ENCODE data around the gene PTPN2.
A peak's percentile ranks its signal among the peaks of the same experiment; 100 is the strongest.

Gene PTPN2

DNA sequence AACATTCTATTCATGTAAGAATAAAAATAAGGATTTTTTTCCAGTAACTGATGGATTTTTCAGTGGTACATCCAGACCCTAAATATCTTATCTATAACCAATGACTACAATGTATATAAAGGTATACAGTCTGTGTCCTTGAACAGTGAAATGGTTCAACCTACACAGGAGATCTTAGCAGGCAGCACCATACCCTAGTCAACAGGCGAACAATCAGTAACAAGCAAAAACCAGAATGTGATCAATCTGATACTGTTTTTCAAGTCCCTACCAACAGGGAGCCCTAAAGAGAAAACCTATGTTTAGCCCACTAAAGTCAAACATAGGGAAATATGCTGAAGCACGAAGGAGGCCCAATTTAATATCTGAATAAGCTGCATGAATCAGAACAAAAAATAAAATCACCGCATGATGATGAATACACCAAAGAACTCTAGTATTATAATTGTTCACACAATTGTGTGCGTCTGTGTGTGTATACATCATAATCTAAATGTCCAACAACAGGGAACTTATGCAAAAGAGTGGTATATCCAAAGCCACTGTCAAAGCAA is 26.0 kb downstream of the PTPN2 start:
- no peak for DNase-seq (ENCODE audit: low read depth in 2 of 2)

GRCh38 chr18:12857215-12857905 is 26.7 kb downstream of the PTPN2 start:
- no peak for DNase-seq (ENCODE audit: low read depth in 2 of 2)

GRCh38 chr18:12855916-12856315 is 28.1 kb downstream of the PTPN2 start:
- DNase-seq (ENCODE audit: low read depth in 2 of 2) = no peak

DNA sequence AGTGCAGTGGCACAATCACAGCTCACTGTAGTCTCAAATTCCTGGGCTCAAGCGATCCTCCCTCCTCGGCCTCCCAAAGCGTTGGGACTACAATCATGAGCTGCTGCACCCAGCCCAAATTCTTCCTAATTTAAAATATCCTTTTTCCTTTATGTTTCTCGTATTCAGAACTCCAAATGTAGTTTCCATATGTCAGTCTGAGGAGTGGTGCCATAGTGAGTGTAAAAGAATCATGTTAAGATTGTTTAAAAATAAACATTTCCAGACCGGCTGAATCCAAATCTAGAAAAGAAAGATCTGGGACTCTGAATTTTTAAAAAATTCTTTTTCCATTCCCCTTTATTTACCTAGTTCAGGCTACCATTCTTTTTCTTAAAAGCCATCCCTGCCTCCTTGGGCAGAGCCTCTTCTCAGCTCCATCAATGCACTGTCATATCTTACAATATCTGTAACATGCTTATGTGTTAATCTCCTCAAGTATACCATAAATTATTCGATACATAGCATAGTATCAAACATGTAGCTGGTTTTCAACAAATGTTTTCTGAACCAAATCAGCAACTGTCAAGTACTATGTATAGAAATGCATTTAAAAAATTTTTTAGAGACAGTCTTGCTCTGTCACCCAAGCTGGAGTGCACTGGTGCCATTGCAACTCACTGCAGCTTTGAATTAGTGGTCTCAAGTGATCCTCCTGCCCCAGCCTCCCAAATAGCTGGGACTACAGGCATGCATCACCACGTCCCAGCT is 31.3 kb downstream of the PTPN2 start:
- no peak for DNase-seq (ENCODE audit: low read depth in 2 of 2)

DNA sequence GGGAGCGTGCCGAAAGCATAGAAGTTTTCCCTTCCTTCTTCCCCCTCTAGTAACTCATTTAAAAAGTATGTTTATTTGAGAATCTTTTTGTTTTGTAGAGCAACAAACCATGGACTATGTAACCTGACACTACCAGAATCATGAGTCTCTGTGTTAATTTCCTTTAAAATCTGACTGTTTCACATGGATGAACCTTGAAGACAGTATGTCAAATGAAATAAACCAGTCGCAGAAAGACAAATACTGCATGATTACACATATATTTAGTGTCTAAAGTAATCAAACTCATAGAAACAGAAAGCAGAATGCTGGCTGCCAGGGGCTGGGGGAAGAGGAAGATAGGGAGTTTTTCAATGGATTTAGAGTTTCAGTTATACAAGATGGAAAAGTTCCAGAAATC is 32.3 kb downstream of the PTPN2 start:
- DNase-seq (ENCODE audit: low read depth in 2 of 2) = no peak

GRCh38 chr18:12849548-12849947 is 34.5 kb downstream of the PTPN2 start:
- DNase-seq (ENCODE audit: low read depth in 2 of 2) = no peak

GRCh38 chr18:12848405-12848804 is 35.6 kb downstream of the PTPN2 start:
- no peak for DNase-seq (ENCODE audit: low read depth in 2 of 2)

- no peak for DNase-seq (ENCODE audit: low read depth in 2 of 2)
Observed at GRCh38 chr18:12844391-12844790, 39.6 kb downstream of the PTPN2 start.

GRCh38 chr18:12843420-12844350 is 40.4 kb downstream of the PTPN2 start:
- DNase-seq (ENCODE audit: low read depth in 2 of 2) = no peak

DNA sequence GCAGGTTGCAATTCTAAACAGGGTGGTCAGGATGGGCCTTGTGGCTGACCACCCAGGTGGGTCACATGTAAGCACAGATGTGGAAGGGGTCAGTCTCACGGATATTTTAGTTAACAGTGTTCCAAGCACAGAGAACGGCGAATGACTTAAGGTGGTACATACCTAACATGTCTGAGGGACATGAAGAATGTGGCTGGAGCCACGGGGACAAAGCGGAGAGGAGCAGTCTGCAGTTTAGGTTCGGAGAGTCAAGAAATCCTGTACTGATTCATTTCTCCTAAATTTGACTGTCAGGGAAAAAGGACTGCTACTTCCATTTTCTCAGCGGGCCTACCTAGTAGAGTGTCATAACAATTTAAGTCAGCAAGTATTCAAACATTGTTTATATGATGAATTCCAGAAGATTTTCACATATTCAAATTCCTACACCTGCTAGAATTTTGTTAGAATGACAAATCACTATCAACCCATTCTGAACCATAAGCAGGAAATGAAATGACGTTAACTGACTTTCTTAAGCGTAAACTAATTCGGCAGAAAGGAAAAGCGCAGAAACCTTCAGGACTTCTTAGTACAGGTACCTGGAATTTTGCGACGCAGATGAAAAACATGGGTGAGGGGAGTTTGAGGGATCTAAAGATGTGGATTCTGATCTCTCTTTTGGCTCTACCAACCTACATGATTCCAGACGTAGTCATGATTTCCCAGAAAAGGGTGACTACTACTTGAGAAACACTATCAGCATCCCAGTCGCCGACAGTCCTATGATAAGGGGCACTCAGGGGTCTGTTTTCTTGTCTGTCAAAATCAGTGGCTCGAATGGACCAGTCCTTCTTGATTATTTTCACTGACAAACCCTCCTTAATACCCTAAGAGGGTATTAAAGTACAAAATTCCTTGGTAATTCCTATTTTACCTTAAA is 41.3 kb downstream of the PTPN2 start:
- no peak for DNase-seq (ENCODE audit: low read depth in 2 of 2)

DNA sequence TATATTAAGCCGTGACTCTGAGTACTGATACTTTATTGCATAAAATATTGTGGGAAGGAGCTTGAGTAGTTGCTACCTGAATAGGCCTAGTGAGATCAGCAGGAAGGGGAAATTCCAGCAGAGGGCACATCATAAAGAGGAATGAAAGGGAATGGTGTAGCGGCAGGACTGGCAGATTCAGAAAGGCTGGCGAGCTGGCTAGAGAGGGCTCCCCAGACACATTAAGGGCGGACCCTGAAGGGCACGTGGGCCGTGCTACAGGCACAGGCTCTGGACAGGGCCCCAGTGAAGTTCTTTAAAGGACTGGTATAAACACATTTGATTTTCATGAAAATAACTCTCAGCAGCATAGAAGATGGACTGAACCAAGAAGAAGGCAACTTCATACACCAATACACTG is 43.0 kb downstream of the PTPN2 start:
- DNase-seq (ENCODE audit: low read depth in 2 of 2) = no peak

DNA sequence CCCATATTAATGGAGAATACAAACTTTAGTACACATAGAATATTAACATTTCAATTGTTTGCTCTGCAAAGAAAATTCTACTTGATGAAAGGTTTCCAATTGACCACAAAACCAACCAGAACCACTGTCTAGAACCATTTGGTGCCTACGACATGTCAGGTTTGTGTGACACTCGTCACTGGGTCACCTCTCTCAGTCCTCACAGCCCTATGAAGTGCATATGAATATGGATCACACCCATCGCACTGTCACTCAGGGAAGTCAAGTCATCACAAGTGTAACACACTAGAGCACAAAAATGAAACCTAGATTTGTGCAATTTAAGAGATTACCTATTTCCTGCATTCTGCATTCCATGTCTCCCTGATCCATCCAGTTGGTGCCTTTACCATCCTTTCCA is 43.7 kb downstream of the PTPN2 start:
- DNase-seq (ENCODE audit: low read depth in 2 of 2) = no peak

- DNase-seq (ENCODE audit: low read depth in 2 of 2) = peak; percentile 7 to 8
Observed at GRCh38 chr18:12839526-12840196, 44.4 kb downstream of the PTPN2 start.

DNA sequence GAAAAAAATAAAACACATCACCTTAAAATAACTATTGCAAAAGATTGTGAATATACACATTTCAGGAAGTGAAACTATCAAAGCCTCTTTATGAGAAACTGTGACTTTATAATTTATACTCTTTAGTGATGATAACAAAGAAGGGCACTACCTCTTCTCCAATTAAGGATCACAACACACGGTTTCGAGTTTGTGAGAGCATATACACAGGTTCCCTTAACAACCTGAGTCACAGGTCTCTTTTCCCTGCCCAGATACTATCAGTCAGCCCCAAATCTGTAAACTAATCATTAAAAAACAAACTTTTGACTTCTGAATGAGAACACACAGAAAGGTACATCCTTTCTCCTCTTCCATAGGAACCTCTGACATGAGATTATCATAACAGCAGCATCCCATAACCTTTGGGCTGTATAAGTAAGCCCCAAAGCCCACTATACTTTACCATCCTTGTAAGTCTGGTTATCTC is 44.9 kb downstream of the PTPN2 start:
- DNase-seq (ENCODE audit: low read depth in 2 of 2) = no peak

DNA sequence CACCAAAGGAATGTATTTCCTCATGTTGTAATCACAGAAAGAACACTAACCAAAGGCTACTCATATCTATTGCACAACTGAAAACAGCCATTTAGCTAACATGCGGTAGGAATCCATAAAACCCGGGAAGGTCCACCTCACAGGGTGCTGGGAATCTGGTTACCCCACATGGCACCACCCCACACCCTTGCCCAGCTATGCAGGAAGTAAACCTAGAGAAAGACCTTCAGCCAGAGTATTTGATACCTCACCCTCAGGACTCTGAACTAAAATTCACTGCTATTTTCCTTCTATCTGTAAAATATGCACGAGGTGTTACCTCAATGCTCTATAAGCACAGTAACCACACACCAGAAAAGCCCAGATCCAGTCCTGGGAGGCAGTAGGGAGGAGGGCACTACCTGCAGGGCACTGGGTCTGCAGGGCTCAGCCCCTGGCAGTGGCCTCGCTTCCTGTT is 45.8 kb downstream of the PTPN2 start:
- DNase-seq (ENCODE audit: low read depth in 2 of 2) = peak; percentile 73 to 74

DNA sequence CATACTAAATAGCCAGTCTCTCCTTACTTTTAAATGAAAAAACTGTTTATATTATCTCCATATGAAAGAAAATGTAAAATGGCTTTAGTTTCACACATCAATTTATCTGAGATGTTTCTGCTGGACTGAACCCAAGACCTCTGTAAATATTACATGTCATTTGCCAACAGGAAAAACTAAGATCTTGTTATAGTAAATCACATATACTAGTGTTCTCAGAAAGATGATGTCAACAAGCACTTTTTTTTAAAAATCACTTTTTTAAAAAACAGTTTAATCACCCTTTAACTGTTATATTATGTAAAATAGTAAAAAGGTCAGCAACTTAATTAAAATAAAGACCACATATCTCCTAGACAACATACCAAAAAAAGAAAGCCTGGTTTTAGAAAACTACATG is 46.3 kb downstream of the PTPN2 start:
- DNase-seq (ENCODE audit: low read depth in 2 of 2) = peak; percentile 14 to 18

DNA sequence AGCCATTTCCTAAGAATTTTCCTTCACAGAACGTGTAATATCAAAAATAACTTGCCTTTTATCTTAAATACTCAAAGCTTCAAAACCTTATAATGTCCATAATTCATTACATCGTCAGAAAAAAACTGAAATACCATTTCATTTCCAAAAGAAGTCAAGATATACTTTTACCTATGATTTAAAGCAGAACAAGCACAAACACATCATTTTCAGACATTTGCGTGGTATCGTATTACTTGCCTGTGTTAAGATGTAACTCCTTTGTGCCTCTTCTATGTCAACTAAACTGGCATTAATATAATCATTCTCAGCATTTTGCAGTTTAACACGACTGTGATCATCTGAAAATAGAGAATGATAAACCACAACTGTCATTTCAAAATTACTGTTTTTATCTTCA is 47.5 kb downstream of the PTPN2 start:
- DNase-seq (ENCODE audit: low read depth in 2 of 2) = no peak

DNA sequence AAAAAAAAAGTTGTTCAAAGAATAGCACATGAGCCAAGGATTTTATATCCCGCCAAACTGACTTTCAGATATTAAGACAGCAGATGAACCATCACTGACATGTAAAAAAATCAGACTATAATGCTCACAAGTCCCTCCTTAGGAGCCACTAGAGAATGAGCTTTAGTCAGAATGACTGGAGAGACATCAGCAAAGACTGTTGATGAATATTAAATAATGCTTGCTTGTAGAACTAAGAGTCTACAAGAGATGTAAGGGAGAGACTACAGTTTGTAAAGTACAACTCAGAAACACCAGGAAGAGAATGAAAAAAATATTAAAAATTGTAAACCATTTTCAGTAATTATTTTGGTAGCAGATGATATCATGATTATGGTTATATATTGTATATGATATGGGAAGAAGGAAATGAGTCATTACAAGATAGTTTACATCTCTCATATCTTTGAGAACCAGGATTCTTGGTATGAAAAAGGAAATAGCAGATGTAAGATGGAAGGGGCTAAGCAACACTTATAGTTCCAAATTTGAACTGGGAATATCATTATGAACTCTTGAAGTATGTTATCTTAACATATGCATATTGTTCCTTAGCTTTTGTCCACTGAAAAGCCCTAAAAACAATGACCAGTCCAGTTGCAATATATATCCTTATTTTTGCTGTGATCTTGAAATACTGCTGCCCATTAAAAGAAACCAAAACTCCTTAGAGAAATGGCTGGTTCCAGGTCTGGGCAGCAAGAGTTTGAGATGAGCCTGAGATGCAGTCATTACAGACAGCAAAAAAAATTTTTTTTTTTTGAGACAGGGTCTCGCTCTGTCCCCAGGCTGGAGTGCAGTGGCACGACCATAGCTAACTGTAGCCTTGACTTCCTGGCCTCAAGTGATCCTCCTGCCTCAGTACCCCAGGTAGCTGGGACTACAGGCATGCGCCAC is 55.7 kb downstream of the PTPN2 start:
- DNase-seq (ENCODE audit: low read depth in 2 of 2) = no peak

GRCh38 chr18:12827588-12827987 is 56.4 kb downstream of the PTPN2 start:
- DNase-seq (ENCODE audit: low read depth in 2 of 2) = no peak

Measured in fibroblast of skin of left biceps (primary cell).